Stimulated activated CD4-positive, alpha-beta T cell treated with anti-CD3 and anti-CD28 coated beads, Interleukin-2, amount 100 ng/mL, for 48 hours (primary cell): ENCODE measurements around the gene KCNQ2.
A peak's percentile ranks its signal among the peaks of the same experiment; 100 is the strongest.
"Not testable (repeated sequence)": the region's sequence is repeated elsewhere in the genome, so short reads cannot be mapped to it uniquely, and the experiment has no call there.

Source experiments
- DNase-seq, 2 donors: peaks; one replicate each; pipeline ENCODE4 v3.0.0-alpha.2; 2020

Gene KCNQ2

DNA sequence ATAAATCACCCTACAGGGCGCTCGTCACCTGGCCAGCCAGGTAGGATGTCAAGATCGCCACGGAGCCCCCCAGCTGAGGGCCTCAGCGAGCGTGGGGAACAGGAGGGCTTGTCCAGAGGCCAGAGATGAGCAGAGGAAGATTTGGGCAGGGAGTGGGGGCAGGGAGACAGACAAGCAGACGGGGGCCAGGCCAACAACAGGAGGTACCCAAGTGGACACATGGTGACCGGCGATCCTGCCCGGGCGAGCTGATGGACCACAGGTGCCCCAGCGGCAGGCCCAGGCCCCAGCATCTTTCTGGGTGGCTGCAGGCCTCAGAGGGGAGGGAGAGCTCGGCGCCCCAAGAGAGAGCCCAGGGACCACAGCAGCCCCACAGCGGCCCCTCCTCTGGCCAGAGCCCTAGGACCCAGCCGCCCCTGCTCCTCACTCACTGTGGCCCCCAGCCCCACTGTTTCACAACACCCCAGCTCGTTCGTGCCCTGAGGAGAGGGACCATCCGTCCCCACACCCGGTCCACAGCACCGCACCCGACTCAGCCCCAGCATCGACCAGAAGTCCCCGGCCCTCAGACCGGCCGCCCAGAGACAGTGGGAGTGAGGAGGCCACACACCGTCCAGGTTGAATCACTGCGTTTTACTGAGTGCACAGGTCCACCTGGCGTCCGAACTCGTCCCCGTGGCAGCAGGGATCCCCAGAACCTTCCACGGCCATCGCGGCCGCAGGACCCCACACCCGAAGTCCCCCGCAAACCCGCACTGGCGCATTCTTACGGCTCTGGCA lies 72.7 kb downstream of the KCNQ2 start:
- no peak for DNase-seq

- no peak for DNase-seq
Observed at GRCh38 chr20:63398744-63399514, 73.5 kb downstream of the KCNQ2 start.

DNA sequence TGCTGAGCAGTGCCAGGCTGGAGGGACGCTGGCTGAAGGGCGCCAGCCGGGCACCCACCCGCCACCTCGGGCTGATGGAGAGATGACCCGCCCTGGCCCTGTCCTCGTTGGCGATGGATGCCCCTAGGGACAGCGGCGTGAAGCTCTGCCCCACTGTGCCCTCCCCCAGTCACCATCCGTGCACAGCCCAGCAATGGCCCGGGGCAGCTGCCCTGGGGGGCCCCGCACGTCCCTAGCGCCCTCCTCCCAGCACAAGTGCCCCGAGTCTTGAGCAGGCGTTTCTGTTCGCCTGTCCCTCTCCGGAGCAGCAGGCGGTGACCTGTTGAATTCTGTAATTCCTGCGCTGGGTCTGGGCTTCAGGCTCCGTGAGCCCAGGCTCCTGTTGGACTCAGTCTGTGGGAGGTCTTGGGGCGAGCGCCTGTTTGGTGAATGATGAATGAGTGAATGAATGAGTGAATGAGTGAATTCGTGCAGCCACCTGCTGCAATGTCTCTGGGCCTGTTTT lies 74.5 kb downstream of the KCNQ2 start:
- no peak for DNase-seq

DNA sequence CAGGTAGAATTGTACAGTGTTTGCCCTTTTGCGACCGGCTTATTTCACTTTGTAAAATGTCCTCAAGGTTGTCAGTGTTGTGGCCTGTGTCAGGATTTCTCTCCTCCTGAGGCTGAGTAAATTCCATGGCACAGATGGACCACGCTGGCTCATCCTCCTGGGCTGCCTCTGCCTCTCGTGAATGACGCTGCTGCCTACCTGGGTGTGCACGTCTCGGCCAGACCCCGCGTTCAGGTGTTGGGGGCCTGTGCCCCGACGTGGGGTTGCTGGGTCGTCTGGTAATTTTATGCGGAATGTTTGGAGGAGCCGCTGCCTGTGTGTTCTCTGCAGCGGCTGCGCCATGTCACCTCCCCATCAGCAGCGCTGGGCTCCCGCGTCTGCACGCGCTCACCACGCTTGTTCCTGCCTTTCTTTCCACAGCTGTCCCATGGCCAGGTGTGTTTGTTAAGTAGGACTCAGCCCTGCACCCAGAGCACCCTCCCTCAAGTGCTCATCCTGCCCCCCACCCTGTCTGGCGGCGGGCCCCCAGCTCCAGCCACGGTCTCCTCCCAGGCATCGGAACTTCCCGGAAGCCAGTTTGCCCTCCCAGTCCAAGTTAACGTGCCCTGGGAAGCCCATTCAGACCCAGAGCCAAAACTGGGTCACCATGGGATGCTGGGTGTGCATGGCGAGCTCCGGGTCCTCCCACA lies 75.2 kb downstream of the KCNQ2 start:
- DNase-seq: no peak

DNA sequence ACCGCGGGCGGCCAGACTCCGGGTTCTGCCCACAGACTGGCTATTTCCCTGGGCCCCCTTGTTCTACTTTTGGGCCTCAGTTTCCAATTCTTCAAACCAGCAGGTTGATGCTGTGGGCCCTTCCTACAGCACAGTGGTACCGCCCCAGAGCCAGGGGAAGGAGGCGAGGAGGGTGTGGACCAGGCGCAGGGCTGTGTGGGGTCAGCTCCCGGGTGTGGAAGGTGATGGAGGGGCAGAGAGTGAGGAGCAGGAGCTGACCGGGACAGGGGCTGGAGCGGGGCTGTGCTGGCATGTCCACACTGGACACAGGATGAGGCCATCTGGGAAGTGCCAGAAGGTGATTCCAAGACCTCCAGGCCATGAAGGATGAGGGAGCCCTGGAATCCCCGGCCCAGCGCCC lies 76.2 kb downstream of the KCNQ2 start:
- DNase-seq: no peak

DNA sequence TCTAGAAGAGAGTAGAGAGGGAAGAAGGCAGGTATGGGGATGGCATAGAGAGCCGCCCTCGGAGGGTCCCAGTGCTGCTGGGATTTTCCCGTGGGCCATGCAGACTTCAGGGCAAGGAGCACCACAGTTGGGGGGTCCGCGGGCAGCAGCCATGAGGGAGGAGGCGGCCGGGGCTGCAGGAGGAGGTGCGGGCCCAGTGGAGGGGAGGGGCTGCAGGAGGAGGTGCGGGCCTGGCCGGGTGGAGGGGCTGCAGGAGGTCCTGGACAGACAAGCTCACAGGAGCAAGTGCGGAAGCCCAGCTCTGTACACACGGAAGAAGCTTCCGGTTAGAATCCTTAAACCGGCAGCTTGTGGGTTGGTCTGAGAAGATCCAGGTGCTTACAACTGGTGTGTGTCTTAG lies 76.7 kb downstream of the KCNQ2 start:
- no peak for DNase-seq

- DNase-seq: no peak
Observed at GRCh38 chr20:63394920-63395455, 77.5 kb downstream of the KCNQ2 start.

DNA sequence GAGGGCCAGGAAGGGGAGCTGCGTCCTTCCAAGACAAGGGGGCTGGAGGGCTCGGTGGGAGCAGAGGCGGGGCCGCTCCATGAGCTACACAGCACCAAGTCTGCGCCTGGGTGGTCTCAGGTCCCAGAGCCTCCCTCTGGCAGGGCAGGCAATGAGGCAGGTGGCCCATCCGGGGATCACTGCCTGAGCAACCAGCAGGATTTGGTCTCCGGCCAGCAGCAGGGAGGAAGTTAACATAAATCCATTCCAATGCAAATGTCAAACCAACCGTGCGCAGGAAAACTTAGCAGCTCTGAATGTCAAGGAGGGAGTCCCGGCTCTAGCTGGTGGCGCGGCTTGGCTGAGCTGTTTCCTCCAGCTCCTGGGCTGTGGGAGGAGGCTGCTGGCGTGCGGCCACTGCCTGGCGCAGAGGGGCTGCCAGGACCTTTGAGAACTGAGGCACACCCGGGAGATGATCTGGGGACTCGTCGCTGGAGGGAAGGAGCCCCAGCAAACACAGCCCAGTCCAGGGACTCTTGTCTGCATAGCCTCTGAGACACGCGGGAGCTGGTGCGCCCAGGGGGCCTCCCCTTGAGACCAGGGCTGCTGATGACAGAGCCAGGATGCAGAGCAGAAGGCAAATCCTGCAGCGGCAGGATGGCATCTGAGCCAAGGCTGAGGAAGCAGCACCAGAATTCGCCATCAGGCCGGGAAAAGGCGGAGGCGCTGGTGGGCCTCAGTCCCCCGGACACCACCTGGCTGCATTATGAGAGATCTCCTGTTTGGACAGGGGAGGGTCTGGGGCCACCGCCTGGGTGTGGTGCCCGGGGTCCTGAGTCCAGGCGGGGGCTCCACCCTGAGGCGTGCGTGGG lies 78.2 kb downstream of the KCNQ2 start:
- no peak for DNase-seq

DNA sequence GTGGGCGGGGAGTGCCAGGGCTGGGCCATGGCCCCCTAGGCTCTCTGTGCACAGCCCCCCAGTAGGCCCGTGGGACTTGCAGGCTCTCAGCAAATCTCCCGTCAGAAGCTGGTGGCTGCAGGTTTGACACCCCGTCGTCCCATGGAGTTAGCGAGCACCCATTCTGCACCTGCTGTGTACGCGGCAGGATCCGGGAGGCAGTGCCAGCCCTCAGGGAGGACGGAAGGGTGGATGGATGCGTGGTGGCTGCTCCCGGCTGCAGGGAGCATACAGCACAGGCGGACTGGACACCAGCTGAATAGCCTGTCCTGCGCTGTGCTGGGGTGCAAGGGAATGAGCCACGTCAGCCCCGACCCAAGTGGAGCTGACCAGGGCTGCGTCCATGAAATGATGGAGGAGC lies 78.9 kb downstream of the KCNQ2 start:
- no peak for DNase-seq

- no peak for DNase-seq
Observed at GRCh38 chr20:63392465-63393365, 79.7 kb downstream of the KCNQ2 start.

DNA sequence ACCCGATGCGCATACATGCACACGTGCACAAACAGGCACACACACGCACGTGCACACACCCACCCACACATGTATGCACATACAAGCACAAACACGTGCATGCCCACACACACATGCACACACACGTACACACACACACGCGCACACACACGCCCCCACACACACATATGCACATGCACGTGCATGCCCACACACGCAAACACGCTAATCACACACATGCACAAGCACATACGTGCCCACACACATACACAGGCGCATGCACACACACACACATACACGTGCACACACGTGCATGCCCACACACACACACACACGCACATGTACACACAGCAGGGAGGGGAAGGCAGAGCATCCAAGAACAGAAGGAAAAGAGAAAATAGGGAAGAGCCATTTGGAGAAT lies 84.5 kb downstream of the KCNQ2 start:
- no peak for DNase-seq

DNA sequence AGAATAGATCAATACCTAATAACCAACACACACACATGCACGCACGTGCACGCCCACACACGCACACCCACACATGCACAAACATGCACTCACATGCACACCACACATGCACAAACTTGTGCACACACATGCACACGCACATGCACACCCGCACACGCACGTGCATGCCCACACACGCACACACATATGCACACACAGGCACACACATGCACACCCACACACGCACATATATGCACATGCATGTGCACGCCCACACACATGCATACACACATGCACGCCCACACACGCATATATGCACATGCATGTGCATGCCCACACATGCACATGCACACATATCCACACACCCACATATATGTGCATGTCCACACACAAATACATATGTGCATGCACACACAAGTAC lies 85.1 kb downstream of the KCNQ2 start:
- no peak for DNase-seq

DNA sequence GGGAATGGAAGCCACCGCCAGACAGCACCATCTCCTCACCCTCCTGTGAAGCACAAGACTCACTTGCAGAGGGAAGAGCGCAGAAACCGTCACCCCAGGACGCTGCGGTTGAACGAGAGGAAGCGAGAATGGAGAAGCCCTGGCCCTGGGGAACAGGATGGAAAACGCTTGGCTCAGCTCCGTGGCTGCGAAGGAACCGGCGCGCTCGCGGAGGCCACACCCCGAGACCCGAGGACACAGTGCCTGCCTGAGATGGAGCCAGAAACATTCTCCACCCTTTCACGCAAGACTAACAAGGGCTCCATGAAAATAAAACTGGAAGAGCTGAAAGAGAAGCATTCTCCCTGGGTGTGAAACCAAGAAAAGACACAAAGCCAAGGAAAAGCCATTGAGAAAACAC lies 86.0 kb downstream of the KCNQ2 start:
- DNase-seq: no peak

DNA sequence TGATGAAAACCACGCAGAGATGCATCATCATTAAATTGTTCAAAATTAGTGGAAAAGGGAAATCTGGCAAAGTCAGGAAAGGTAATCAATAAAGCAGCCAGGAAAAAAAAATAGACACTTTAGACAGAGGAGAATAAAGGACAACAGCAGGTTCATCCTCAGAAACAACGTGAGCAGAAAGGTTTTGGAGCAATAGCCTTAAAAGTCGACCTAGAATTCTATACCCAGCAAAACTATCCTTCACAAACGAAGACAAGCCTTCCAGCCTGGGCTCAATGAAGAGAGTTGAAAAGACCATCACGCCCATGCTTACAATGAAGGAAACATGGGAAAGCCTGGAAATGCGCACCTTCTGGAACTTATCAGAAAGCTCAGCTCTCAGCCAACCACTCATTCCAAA lies 86.6 kb downstream of the KCNQ2 start:
- no peak for DNase-seq

- DNase-seq: no peak
Observed at GRCh38 chr20:63384336-63384735, 88.1 kb downstream of the KCNQ2 start.

GRCh38 chr20:63383556-63383955 lies 88.9 kb downstream of the KCNQ2 start:
- no peak for DNase-seq

GRCh38 chr20:63382551-63383300 lies 89.7 kb downstream of the KCNQ2 start:
- no peak for DNase-seq

DNA sequence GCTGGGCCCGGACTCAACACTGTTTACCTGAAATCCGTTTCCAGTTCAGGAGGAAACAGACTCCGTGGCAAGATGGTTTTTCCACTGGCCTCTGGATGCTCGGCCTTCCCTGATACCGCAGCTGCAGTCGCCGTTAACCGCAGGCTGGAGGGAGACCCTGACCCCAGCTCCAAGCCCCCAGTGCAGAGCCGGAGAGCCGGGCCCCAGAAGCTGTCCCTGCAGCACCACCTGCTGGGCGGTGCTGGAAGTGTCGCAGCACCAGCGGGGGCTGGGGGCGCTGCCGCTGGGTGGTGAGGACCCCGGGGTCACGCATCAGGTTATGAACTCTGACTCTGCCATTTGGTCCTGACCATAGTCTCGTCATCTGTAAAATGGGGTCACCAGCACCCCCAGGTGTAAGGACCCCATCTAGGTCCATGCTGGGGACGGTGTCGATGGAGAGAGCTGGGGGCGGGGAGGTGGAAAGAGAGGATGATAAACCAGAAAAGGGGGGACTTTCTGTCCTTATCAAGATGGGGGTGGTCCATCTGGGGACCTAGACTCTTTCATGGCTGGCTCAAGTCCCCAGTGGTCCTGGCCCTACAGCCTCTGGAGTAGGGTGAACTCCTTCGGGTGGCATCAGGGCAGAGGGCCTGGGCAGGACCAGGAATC lies 90.5 kb downstream of the KCNQ2 start:
- peak; percentile 35 to 41 for DNase-seq

GRCh38 chr20:63380346-63380870 lies 92.0 kb downstream of the KCNQ2 start:
- DNase-seq: no peak

DNA sequence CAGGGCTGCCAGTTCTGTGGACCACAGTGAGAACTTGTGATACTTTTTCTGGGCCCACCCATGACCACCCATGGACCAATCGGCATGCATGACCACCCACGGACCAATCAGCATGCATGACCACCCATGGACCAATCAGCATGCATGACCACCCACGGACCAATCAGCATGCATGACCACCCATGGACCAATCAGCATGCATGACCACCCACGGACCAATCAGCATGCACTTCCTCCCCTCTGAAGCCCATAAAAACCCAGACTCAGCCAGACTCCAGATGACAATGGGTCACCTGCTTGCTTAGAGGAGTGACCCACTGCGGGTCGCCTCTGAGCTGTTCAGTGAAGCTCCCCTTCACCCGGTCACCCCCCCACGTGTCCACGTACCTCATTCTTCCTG lies 92.6 kb downstream of the KCNQ2 start:
- DNase-seq: not testable (repeated sequence)
